Upper lobe of right lung (tissue), 1 donor: ENCODE measurements around the gene HSPA1B. TPM values are rescaled to one million over a fixed set of nuclear protein-coding genes. Genes with fewer than 3 reads are reported as not detected.
"Not testable (repeated sequence)": the region's sequence is repeated elsewhere in the genome, so short reads cannot be mapped to it uniquely, and the experiment has no call there.

Source experiments
- ATAC-seq: fragments of 200-7000 bp; cut with Tn5 transposase; one replicate; pipeline ENCODE4 v1.9.1; 2020; ENCODE audit warnings: mild to moderate bottlenecking, moderate library complexity
- DNase-seq: peaks from one replicate; pipeline ENCODE4 v3.0.0-alpha.2; 2020
- H3K27ac ChIP-seq: fragments of 200-600 bp; one replicate; pipeline ENCODE4 v1.8.0; 2022
- H3K27me3 ChIP-seq: fragments of 200-600 bp; one replicate; pipeline ENCODE4 v1.8.0; 2022; ENCODE audit warnings: mild to moderate bottlenecking
- H3K36me3 ChIP-seq: fragments of 200-600 bp; one replicate; pipeline ENCODE4 v1.8.0; 2022
- H3K4me1 ChIP-seq: fragments of 200-600 bp; one replicate; pipeline ENCODE4 v1.8.0; 2022
- H3K4me3 ChIP-seq: fragments of 200-600 bp; one replicate; pipeline ENCODE4 v1.8.0; 2022; ENCODE audit warnings: mild to moderate bottlenecking
- H3K9me3 ChIP-seq: fragments of 200-600 bp; one replicate; pipeline ENCODE4 v1.8.0; 2022
- CTCF ChIP-seq: fragments of 200-600 bp; IDR thresholded peaks from one replicate; pipeline ENCODE4 v1.8.0; 2022; ENCODE audit warnings: antibody characterized with exemption
- intact Hi-C: fragments of 100-400 bp; cut with DNase I; formaldehyde crosslinking; loops from one replicate; pipeline ENCODE4 v1.11.0; 2022
- total RNA-seq: library from RNA; stranded (reverse); fragmentation: NEBNext Ultra II Directional; extraction: Animal tissue kit (Norgen Biotek cat#: 25700); gene quantifications from one replicate; pipeline ENCODE4 v1.2.1, GENCODE V29; 2021
- donor health status: DM: no; HTN: yes; CAD: no; lungs with severe emphysema.

The HSPA1B gene
- total RNA-seq, 1 donor from 2014 or later = 112 TPM

DNA sequence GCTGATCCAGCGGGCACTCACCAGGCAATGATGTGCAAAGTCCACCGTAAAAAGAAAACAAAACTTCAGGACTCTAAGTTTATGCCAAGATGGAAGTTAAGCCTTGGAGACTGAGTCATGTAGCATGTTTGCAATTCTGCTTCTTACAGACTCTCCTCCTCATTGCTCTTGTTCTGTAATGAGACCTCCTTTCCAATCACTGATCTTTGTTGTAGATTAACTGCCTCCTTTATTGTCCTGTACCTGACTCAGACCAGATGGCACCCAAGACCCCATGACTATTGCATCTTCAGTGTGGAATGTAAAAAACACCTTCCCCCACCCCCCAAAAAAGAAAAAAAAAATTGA, 23.9 kb downstream of the HSPA1B start:
- intact Hi-C loops = no loop called here
- TF ChIP-seq CTCF = no peak
- DNase-seq (no peak), ATAC-seq (no peak)
- no peaks in the 10 kb centered on the region for H3K9me3 ChIP-seq
- no peak overlapping the region for H3K4me3 ChIP-seq
- no peaks in the 10 kb centered on the region for H3K27me3 ChIP-seq
- H3K36me3 ChIP-seq = no peaks in the 10 kb centered on the region
- no peaks in the 10 kb centered on the region for H3K4me1 ChIP-seq
- no peak overlapping the region for H3K27ac ChIP-seq

GRCh38 chr6:31851980-31852718, 24.6 kb downstream of the HSPA1B start:
- H3K4me1 ChIP-seq, H3K27ac ChIP-seq, H3K36me3 ChIP-seq, DNase-seq, H3K9me3 ChIP-seq, H3K4me3 ChIP-seq, ATAC-seq, intact Hi-C loops, H3K27me3 ChIP-seq: not testable (repeated sequence)

DNA sequence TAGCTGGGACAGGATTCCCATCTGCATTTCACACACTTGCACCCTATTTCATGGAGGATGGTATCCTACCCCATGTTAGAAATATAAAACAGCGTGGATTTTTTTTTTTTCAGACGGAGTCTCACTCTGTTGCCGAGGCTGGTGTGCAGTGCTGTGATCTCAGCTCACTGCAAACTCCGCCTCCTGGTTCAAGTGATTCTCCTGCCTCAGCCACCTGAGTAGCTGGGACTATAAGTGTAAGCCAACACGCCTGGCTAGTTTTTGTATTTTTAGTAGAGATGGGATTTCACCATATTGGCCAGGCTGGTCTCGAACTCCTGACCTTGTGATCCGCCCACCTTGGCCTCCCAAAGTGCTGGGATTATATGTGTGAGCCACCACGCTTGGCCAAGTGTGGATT, 30.2 kb downstream of the HSPA1B start:
- ATAC-seq, H3K27me3 ChIP-seq, H3K27ac ChIP-seq, H3K9me3 ChIP-seq, H3K4me3 ChIP-seq, intact Hi-C loops, H3K4me1 ChIP-seq, DNase-seq: not testable (repeated sequence)
- peaks cover 45% of the 10 kb centered on the region for H3K36me3 ChIP-seq

DNA sequence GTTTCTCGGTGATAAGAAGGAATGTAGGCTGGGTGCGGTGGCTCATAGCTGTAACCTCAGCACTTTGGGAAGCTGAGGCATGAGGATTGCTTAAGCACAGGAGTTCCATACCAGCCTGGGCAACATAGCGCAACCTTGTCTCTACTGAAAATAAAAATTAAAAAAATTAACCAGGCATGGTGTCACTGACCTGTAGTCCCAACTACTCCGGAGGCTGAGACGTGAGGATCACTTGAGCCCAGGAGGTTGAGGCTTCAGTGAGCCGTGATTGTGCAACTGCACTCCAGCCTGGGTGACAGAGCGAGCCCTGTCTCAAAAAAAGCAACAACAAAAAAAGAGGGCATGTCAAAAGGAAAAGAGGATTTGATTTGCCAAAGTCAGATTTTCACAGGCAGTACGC, 31.2 kb downstream of the HSPA1B start:
- intact Hi-C loops = no loop called here
- no peak for TF ChIP-seq CTCF
- Histone ChIP-seq H3K4me1 (peaks cover 6% of the 10 kb centered on the region), H3K9me3 (no peaks in the 10 kb centered on the region), H3K27me3 (no peaks in the 10 kb centered on the region), H3K4me3 (no peak overlapping the region), H3K36me3 (peaks cover 45% of the 10 kb centered on the region), H3K27ac (no peak overlapping the region)
- DNase-seq (no peak), ATAC-seq (no peak)

- peaks cover 45% of the 10 kb centered on the region for H3K36me3 ChIP-seq
- intact Hi-C loops = no loop called here
These were observed 32.4 kb downstream of the HSPA1B start for GRCh38 chr6:31859923-31860322.

DNA sequence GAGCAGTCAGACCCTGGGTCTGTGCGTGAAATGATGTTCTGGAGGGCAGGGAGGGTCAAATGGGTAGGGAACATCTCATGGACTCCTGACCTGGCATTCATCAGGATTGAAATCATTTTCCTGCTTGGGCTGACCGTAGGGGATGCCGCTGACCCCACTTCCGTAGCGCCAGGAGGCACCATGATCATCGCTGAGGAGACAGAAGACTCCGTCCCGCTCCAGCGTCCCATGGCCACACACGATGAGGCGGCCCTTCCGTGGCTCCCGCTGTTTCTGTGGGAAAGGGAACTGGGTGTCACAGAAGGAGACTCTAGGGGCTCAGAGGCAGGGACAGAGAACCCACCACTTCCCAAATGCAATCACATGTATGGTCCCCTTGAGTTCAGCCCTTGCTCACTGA, 32.8 kb downstream of the HSPA1B start:
- H3K27me3 ChIP-seq = no peaks in the 10 kb centered on the region
- no peak for ATAC-seq
- intact Hi-C loops = no loop called here

More at GRCh38 chr6:31859923-31860322, 32.4 kb downstream of the HSPA1B start:
- Histone ChIP-seq H3K27ac (no peak overlapping the region), H3K27me3 (no peaks in the 10 kb centered on the region), H3K9me3 (no peaks in the 10 kb centered on the region), H3K4me3 (no peak overlapping the region), H3K4me1 (peaks cover 6% of the 10 kb centered on the region)
- no peak for TF ChIP-seq CTCF
- DNase-seq = no peak
- ATAC-seq = no peak

More for the DNA sequence above, 32.8 kb downstream of the HSPA1B start:
- Histone ChIP-seq H3K4me3 (no peak overlapping the region), H3K9me3 (no peaks in the 10 kb centered on the region), H3K36me3 (peaks cover 45% of the 10 kb centered on the region), H3K4me1 (peaks cover 6% of the 10 kb centered on the region), H3K27ac (no peak overlapping the region)
- no peak for DNase-seq
- no peak for TF ChIP-seq CTCF
